Stomach (tissue), 4 donors: ENCODE measurements around the gene VGLL3.

ENCODE experiments used
- EP300 ChIP-seq: sonication (generic); formaldehyde crosslinking; IDR thresholded peaks from one replicate; pipeline ENCODE4 v1.6.1; 2017; ENCODE audit warnings: antibody characterized with exemption
- TF ChIP-seq, protein P1 (sequence below), 7 experiments: fragments of 450-650 bp in 4 of 7; fragments of 200-600 bp in 3 of 7; sonication (generic) in 3 of 7; IDR thresholded peaks; one replicate each; pipeline ENCODE4 v1.5.1; 2016 to 2019; ENCODE audit warnings: antibody characterized with exemption in 7 of 7, control low read depth in 2 of 7, mild to moderate bottlenecking in 1 of 7

DNA sequence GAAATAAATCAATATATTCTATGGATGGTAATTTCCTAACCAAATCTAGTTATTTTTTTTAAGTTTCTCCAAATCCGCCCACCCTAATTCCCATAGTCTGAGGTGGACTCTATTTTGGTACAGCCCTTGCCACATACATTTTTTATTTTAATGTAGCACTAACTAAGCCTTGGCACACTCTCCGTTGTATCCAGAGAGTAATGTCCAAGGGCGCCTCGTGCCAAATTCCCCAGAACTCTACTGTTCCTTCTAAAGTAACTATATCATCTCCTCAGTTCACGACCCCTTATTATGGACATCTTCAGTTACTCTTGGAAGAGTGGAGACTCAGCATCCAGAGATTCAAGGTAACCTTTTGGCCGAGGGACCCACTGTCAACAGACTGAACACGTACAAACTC is 1.3 kb downstream of the VGLL3 start:
- TF ChIP-seq, protein P1, sequence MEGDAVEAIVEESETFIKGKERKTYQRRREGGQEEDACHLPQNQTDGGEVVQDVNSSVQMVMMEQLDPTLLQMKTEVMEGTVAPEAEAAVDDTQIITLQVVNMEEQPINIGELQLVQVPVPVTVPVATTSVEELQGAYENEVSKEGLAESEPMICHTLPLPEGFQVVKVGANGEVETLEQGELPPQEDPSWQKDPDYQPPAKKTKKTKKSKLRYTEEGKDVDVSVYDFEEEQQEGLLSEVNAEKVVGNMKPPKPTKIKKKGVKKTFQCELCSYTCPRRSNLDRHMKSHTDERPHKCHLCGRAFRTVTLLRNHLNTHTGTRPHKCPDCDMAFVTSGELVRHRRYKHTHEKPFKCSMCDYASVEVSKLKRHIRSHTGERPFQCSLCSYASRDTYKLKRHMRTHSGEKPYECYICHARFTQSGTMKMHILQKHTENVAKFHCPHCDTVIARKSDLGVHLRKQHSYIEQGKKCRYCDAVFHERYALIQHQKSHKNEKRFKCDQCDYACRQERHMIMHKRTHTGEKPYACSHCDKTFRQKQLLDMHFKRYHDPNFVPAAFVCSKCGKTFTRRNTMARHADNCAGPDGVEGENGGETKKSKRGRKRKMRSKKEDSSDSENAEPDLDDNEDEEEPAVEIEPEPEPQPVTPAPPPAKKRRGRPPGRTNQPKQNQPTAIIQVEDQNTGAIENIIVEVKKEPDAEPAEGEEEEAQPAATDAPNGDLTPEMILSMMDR (IDR thresholded peaks at IDR 0.05) = no peak
- no peak for TF ChIP-seq EP300
